Sigmoid colon (tissue), 3 donors: Measurements from ENCODE around the gene IGIP.

Experiments
- CTCF ChIP-seq, 4 experiments: fragments of 450-650 bp in 3 of 4; fragments of 200-600 bp in 1 of 4; IDR thresholded peaks; one replicate each; pipeline ENCODE4 v1.5.1; 2016 to 2019; ENCODE audit warnings: antibody characterized with exemption in 4 of 4, mild to moderate bottlenecking in 3 of 4, moderate library complexity in 2 of 4
- POLR2A ChIP-seq, 2 donors: fragments of 450-650 bp; IDR thresholded peaks; one replicate each; pipeline ENCODE4 v1.6.1; 2016; ENCODE audit warnings: antibody characterized with exemption in 2 of 2, mild to moderate bottlenecking in 2 of 2, moderate library complexity in 2 of 2

GRCh38 chr5:140146523-140146842, 20.7 kb downstream of the IGIP start:
- TF ChIP-seq POLR2A (IDR thresholded peaks at IDR 0.05) (no peak), CTCF (IDR thresholded peaks at IDR 0.05) (no peak)
